Activated B cell treated with CpG ODN at 0.5 μM for 24 hours (primary cell): ENCODE data around the gene ADAMTS13. TPM values are rescaled to one million over a fixed set of nuclear protein-coding genes. Genes with fewer than 3 reads are reported as not detected.

Source experiments
- ATAC-seq: fragments of 200-7000 bp; cut with Tn5 transposase; one replicate; pipeline ENCODE4 v1.10.0; 2021; ENCODE audit warnings: low read depth, mild to moderate bottlenecking, moderate library complexity
- CTCF ChIA-PET: fragments of 350-600 bp; sonication (Branson Sonifier 250); formaldehyde crosslinking; loops from one replicate; lab custom pipeline; 2021; ENCODE audit warnings: antibody characterized with exemption; lab: Charles Lee
- POLR2A ChIA-PET: fragments of 350-600 bp; sonication (Branson Sonifier 250); formaldehyde crosslinking; loops from one replicate; lab custom pipeline; 2021; ENCODE audit warnings: antibody characterized with exemption; lab: Charles Lee
- DNase-seq: peaks from one replicate; pipeline ENCODE4 v3.0.0; 2022
- H3K27ac Mint-ChIP-seq: one replicate; pipeline ENCODE4 v1.8.0; 2020; ENCODE audit warnings: mixed read lengths
- H3K27me3 Mint-ChIP-seq: one replicate; pipeline ENCODE4 v1.8.0; 2021; ENCODE audit warnings: mixed read lengths
- H3K36me3 Mint-ChIP-seq: one replicate; pipeline ENCODE4 v1.8.0; 2021; ENCODE audit warnings: low read depth, mixed read lengths
- H3K4me1 Mint-ChIP-seq: one replicate; pipeline ENCODE4 v1.8.0; 2021; ENCODE audit warnings: mixed read lengths
- H3K4me3 Mint-ChIP-seq: one replicate; pipeline ENCODE4 v1.8.0; 2020; ENCODE audit warnings: mild to moderate bottlenecking, mixed read lengths
- H3K9me3 Mint-ChIP-seq: one replicate; pipeline ENCODE4 v1.8.0; 2020; ENCODE audit warnings: mixed read lengths
- CTCF ChIP-seq: fragments of 200-600 bp; IDR thresholded peaks from one replicate; pipeline ENCODE4 v1.8.0; 2022; ENCODE audit warnings: antibody characterized with exemption, mild to moderate bottlenecking
- intact Hi-C: fragments of 100-400 bp; cut with micrococcal nuclease; formaldehyde crosslinking; loops from one replicate; pipeline ENCODE4 v1.15.1; 2024
- total RNA-seq: library from RNA; stranded (reverse); gene quantifications from 2 replicates; pipeline ENCODE4 v1.2.3, GENCODE V29; 2022

The ADAMTS13 gene
- total RNA-seq, 1 donor from 2014 or later = 1.9 TPM

- Mint-ChIP-seq H3K4me1 (peaks cover 31% of the 10 kb centered on the region), H3K27ac (peak overlapping the region; percentile 41), H3K36me3 (peaks cover 37% of the 10 kb centered on the region), H3K4me3 (no peak overlapping the region), H3K9me3 (no peaks in the 10 kb centered on the region), H3K27me3 (no peaks in the 10 kb centered on the region)
- ATAC-seq (no peak), DNase-seq (no peak)
- no peak for TF ChIP-seq CTCF
- intact Hi-C loops = no loop called here
- POLR2A ChIA-PET = interaction anchor here (0.5 to 3.6 kb wide), 3 partner anchors 16 to 120 kb away, joined by 3 to 44 read pairs (median 3); partner anchors contain the start of genes CACFD1, SURF1 and SURF2
- CTCF ChIA-PET = no interaction called here
Observed at GRCh38 chr9:133476036-133476931, 54.1 kb downstream of the ADAMTS13 start.

- Mint-ChIP-seq H3K9me3 (no peaks in the 10 kb centered on the region), H3K27me3 (no peaks in the 10 kb centered on the region), H3K36me3 (peaks cover 31% of the 10 kb centered on the region), H3K27ac (no peak overlapping the region), H3K4me3 (no peak overlapping the region), H3K4me1 (peaks cover 31% of the 10 kb centered on the region)
- ChIA-PET POLR2A (interaction anchor here (1.4 to 3.6 kb wide), 3 partner anchors 16 to 57 kb away, joined by 3 to 44 read pairs (median 4); partner anchors contain the start of gene CACFD1), CTCF (no interaction called here)
- TF ChIP-seq CTCF = no peak
- intact Hi-C loops = no loop called here
- ATAC-seq = no peak
- no peak for DNase-seq
Observed at GRCh38 chr9:133476941-133477340, 54.8 kb downstream of the ADAMTS13 start.

GRCh38 chr9:133477461-133477860 lies 55.3 kb downstream of the ADAMTS13 start:
- ATAC-seq = no peak
- POLR2A ChIA-PET = interaction anchor here (0.6 to 3.6 kb wide), 8 partner anchors 8 to 258 kb away, joined by 3 to 44 read pairs (median 4); partner anchors contain the start of genes CACFD1, MED22, REXO4 and RPL7A
- intact Hi-C loops = no loop called here

GRCh38 chr9:133477992-133478850 lies 56.1 kb downstream of the ADAMTS13 start:
- H3K27me3 Mint-ChIP-seq = no peaks in the 10 kb centered on the region
- POLR2A ChIA-PET = interaction anchor here (0.6 to 3.6 kb wide), 15 partner anchors 9 to 483 kb away, joined by 3 to 44 read pairs (median 3); partner anchors contain the start of genes CACFD1, MED22, REXO4 and RPL7A
- intact Hi-C loops = loop anchor here (1.0 to 2.0 kb wide), 5 partner anchors 19 to 447 kb away; partner anchors contain the start of genes CACFD1, GTF3C5, MED22 and RPL7A
- no peaks in the 10 kb centered on the region for H3K9me3 Mint-ChIP-seq
- TF ChIP-seq CTCF = no peak
- peak; percentile 46 for ATAC-seq
- CTCF ChIA-PET = interaction anchor here (1.7 kb wide), 1 partner anchor 334 kb away, joined by 5 read pairs; no protein-coding TSS in a partner anchor
- DNase-seq = peak; percentile 58
- H3K4me1 Mint-ChIP-seq = peaks cover 31% of the 10 kb centered on the region
- H3K36me3 Mint-ChIP-seq = peaks cover 22% of the 10 kb centered on the region
- peak overlapping the region; percentile 90 for H3K27ac Mint-ChIP-seq
- H3K4me3 Mint-ChIP-seq = peak overlapping the region; percentile 90

More at GRCh38 chr9:133477461-133477860, 55.3 kb downstream of the ADAMTS13 start:
- Mint-ChIP-seq H3K4me3 (peak overlapping the region; percentile 90), H3K36me3 (peaks cover 28% of the 10 kb centered on the region), H3K27ac (peak overlapping the region; percentile 90), H3K9me3 (no peaks in the 10 kb centered on the region), H3K27me3 (no peaks in the 10 kb centered on the region), H3K4me1 (peaks cover 31% of the 10 kb centered on the region)
- TF ChIP-seq CTCF = no peak
- no peak for DNase-seq
- CTCF ChIA-PET = no interaction called here
